ENCODE data around the gene LCE3A.

The LCE3A gene

DNA sequence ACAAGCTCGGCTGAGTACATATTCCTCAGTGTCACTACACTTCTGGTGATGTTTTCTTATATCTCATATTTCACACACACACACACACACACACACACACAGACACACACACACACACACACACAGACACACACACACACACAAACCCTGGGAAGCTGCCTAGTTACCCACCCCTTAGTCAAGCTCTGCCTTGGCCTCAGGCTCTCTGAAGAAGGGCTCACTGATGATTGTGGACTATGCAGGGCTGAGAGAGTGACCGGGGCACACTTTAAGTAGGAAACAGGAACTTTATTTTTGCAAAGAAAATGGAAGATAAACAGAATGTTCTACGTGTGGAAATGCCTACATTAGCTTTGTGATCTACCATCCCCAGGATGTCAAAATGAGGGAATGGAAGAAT lies 21.0 kb upstream of the LCE3A start:
- Histone ChIP-seq H3K27me3 (ENCODE audit: low read length) (no peaks in the 10 kb centered on the region; the same call in 1 of the 2 replicates), H4K20me1 (ENCODE audit: low read depth, low read length) (no peaks in the 10 kb centered on the region), H3K27ac (ENCODE audit: low read depth, low read length) (no peak overlapping the region), H3K9me2 (replicated peaks; ENCODE audit: insufficient read depth, low read length) (no peaks in the 10 kb centered on the region), H3K9me3 (ENCODE audit: insufficient read depth, low read length) (no peaks in the 10 kb centered on the region), H3K4me2 (ENCODE audit: low read depth, low read length, poor library complexity, severe bottlenecking) (no peak overlapping the region), H3F3A (ENCODE audit: insufficient read depth) (no peaks in the 10 kb centered on the region), H3K9ac (ENCODE audit: low read length) (no peak overlapping the region), H2AFZ (ENCODE audit: low read depth, low read length, severe bottlenecking) (no peak overlapping the region), H3K4me3 (ENCODE audit: insufficient read depth, low read length, poor library complexity, severe bottlenecking) (no peak overlapping the region), H3K79me2 (ENCODE audit: insufficient read depth, low read length) (no peaks in the 10 kb centered on the region), H3K36me3 (ENCODE audit: low read length) (no peaks in the 10 kb centered on the region)
- no peak for TF ChIP-seq EZH2phosphoT487 (conservative IDR thresholded peaks at IDR 0.05; ENCODE audit: low read length)
- TF ChIP-seq, protein P1, sequence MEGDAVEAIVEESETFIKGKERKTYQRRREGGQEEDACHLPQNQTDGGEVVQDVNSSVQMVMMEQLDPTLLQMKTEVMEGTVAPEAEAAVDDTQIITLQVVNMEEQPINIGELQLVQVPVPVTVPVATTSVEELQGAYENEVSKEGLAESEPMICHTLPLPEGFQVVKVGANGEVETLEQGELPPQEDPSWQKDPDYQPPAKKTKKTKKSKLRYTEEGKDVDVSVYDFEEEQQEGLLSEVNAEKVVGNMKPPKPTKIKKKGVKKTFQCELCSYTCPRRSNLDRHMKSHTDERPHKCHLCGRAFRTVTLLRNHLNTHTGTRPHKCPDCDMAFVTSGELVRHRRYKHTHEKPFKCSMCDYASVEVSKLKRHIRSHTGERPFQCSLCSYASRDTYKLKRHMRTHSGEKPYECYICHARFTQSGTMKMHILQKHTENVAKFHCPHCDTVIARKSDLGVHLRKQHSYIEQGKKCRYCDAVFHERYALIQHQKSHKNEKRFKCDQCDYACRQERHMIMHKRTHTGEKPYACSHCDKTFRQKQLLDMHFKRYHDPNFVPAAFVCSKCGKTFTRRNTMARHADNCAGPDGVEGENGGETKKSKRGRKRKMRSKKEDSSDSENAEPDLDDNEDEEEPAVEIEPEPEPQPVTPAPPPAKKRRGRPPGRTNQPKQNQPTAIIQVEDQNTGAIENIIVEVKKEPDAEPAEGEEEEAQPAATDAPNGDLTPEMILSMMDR (IDR thresholded peaks at IDR 0.05; ENCODE audit: insufficient read depth, low read length, poor library complexity, severe bottlenecking) = no peak

DNA sequence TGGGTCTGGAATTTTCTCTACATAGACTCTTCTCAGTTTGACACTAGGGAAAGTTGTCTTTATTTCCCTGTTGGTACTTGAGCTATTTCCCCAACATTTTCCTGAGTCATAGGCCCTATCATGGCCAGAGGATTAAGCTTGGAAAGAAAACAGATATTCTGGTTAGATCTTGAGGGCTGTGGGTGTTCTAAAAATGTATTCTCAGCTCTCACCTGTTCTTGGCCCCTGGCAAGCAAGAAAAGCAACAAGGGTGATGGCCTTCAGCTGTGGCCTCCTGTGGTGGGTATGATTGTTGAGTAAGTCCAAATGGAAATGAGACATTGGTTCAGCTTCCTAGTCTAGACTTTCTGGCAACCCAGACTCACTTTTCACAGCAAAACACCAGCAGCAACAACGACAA lies 17.4 kb upstream of the LCE3A start:
- no peaks in the 10 kb centered on the region for H3K9me3 ChIP-seq (ENCODE audit: insufficient read depth, low read length)
- no peaks in the 10 kb centered on the region for H4K20me1 ChIP-seq (ENCODE audit: low read depth, low read length)
- no peak overlapping the region for H3K9ac ChIP-seq (ENCODE audit: low read length)
- no peak overlapping the region for H3K4me3 ChIP-seq (ENCODE audit: insufficient read depth, low read length, poor library complexity, severe bottlenecking)
- H3K79me2 ChIP-seq (ENCODE audit: insufficient read depth, low read length) = no peaks in the 10 kb centered on the region
- no peaks in the 10 kb centered on the region for H3F3A ChIP-seq (ENCODE audit: insufficient read depth)
- no peak overlapping the region for H3K4me2 ChIP-seq (ENCODE audit: low read depth, low read length, poor library complexity, severe bottlenecking)
- no peaks in the 10 kb centered on the region for H3K9me2 ChIP-seq (replicated peaks; ENCODE audit: insufficient read depth, low read length)
- H2AFZ ChIP-seq (ENCODE audit: low read depth, low read length, severe bottlenecking) = no peak overlapping the region
- H3K27ac ChIP-seq (ENCODE audit: low read depth, low read length) = no peak overlapping the region
- H3K36me3 ChIP-seq (ENCODE audit: low read length) = no peaks in the 10 kb centered on the region
- TF ChIP-seq EZH2phosphoT487 (conservative IDR thresholded peaks at IDR 0.05; ENCODE audit: low read length) = no peak
- TF ChIP-seq, protein P1 (IDR thresholded peaks at IDR 0.05; ENCODE audit: insufficient read depth, low read length, poor library complexity, severe bottlenecking) = no peak
- no peaks in the 10 kb centered on the region for H3K27me3 ChIP-seq (ENCODE audit: low read length)

- Histone ChIP-seq H3K4me3 (ENCODE audit: insufficient read depth, low read length, poor library complexity, severe bottlenecking) (no peak overlapping the region), H3K4me2 (ENCODE audit: low read depth, low read length, poor library complexity, severe bottlenecking) (no peak overlapping the region), H2AFZ (ENCODE audit: low read depth, low read length, severe bottlenecking) (no peak overlapping the region), H3F3A (ENCODE audit: insufficient read depth) (no peaks in the 10 kb centered on the region), H3K79me2 (ENCODE audit: insufficient read depth, low read length) (no peaks in the 10 kb centered on the region), H3K9me3 (ENCODE audit: insufficient read depth, low read length) (no peaks in the 10 kb centered on the region), H3K9ac (ENCODE audit: low read length) (no peak overlapping the region), H3K27me3 (ENCODE audit: low read length) (no peaks in the 10 kb centered on the region), H4K20me1 (ENCODE audit: low read depth, low read length) (no peaks in the 10 kb centered on the region), H3K9me2 (replicated peaks; ENCODE audit: insufficient read depth, low read length) (no peaks in the 10 kb centered on the region), H3K27ac (ENCODE audit: low read depth, low read length) (no peak overlapping the region), H3K36me3 (ENCODE audit: low read length) (no peaks in the 10 kb centered on the region)
- TF ChIP-seq, protein P1 (IDR thresholded peaks at IDR 0.05; ENCODE audit: insufficient read depth, low read length, poor library complexity, severe bottlenecking) = no peak
Observed at GRCh38 chr1:152630596-152630995, 7.7 kb upstream of the LCE3A start.

DNA sequence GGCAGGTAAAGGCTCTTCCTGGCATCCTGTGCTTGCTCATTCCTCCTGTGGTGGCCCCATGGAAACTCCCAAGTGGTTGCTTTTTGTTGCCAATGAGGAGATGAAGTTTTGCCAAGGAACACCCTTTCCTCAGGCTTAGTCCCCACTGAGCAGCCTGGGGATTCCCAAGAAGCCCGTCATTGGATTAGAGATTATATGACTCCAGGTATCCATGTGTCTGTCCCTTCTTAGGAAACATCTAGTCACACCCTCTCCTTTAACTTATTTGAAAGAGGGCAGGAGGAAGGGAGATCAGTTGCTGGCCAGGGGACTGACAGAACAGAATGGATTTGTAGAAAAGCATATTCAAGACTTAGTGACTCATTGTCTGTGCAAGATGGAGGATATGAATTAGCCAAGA lies 3.8 kb upstream of the LCE3A start:
- TF ChIP-seq, protein P1 (IDR thresholded peaks at IDR 0.05; ENCODE audit: insufficient read depth, low read length, poor library complexity, severe bottlenecking) = no peak
- TF ChIP-seq EZH2phosphoT487 (conservative IDR thresholded peaks at IDR 0.05; ENCODE audit: low read length) = no peak
- H3K4me3 ChIP-seq (ENCODE audit: insufficient read depth, low read length, poor library complexity, severe bottlenecking) = no peak overlapping the region
- H3K27ac ChIP-seq (ENCODE audit: low read depth, low read length) = no peak overlapping the region
- H3K27me3 ChIP-seq (ENCODE audit: low read length) = no peaks in the 10 kb centered on the region
- no peak overlapping the region for H3K9ac ChIP-seq (ENCODE audit: low read length)
- no peak overlapping the region for H3K4me2 ChIP-seq (ENCODE audit: low read depth, low read length, poor library complexity, severe bottlenecking)
- no peaks in the 10 kb centered on the region for H3K79me2 ChIP-seq (ENCODE audit: insufficient read depth, low read length)
- H3K36me3 ChIP-seq (ENCODE audit: low read length) = no peaks in the 10 kb centered on the region
- H3K9me2 ChIP-seq (replicated peaks; ENCODE audit: insufficient read depth, low read length) = no peaks in the 10 kb centered on the region
- H4K20me1 ChIP-seq (ENCODE audit: low read depth, low read length) = no peaks in the 10 kb centered on the region
- no peaks in the 10 kb centered on the region for H3K9me3 ChIP-seq (ENCODE audit: insufficient read depth, low read length)
- no peaks in the 10 kb centered on the region for H3F3A ChIP-seq (ENCODE audit: insufficient read depth)
- no peak overlapping the region for H2AFZ ChIP-seq (ENCODE audit: low read depth, low read length, severe bottlenecking)

All from SU-DHL-6 (cell line).